Measurements from ENCODE around the gene SERPINA6.
"Not testable (repeated sequence)": the region's sequence is repeated elsewhere in the genome, so short reads cannot be mapped to it uniquely, and the experiment has no call there.

Gene SERPINA6

GRCh38 chr14:94355191-94355794 is 32.2 kb upstream of the SERPINA6 start:
- DNase-seq, result peak in 18 of 56 donors; percentile 5 to 55 (median 16)

- no peak for DNase-seq
Observed at GRCh38 chr14:94354638-94355185, 31.6 kb upstream of the SERPINA6 start.

GRCh38 chr14:94354190-94354589 is 31.1 kb upstream of the SERPINA6 start:
- DNase-seq, result not testable (repeated sequence)

- no peak for DNase-seq
Observed at GRCh38 chr14:94349276-94349675, 26.1 kb upstream of the SERPINA6 start.

- DNase-seq, result no peak
Observed at GRCh38 chr14:94348836-94349235, 25.7 kb upstream of the SERPINA6 start.

- no peak for DNase-seq
Observed at GRCh38 chr14:94346841-94347240, 23.7 kb upstream of the SERPINA6 start.

GRCh38 chr14:94346065-94346786 is 23.1 kb upstream of the SERPINA6 start:
- not testable (repeated sequence) for DNase-seq

GRCh38 chr14:94345344-94346064 is 22.4 kb upstream of the SERPINA6 start:
- no peak for DNase-seq

GRCh38 chr14:94344389-94344788 is 21.3 kb upstream of the SERPINA6 start:
- DNase-seq, result no peak

GRCh38 chr14:94343238-94344005 is 20.3 kb upstream of the SERPINA6 start:
- no peak for DNase-seq

GRCh38 chr14:94342334-94342934 is 19.3 kb upstream of the SERPINA6 start:
- peak in 36 of 56 donors; percentile 9 to 80 (median 36) for DNase-seq

- DNase-seq, result no peak
Observed at GRCh38 chr14:94341656-94342333, 18.7 kb upstream of the SERPINA6 start.

GRCh38 chr14:94340533-94340932 is 17.4 kb upstream of the SERPINA6 start:
- DNase-seq, result no peak

- DNase-seq, result no peak
Observed at GRCh38 chr14:94338023-94338422, 14.9 kb upstream of the SERPINA6 start.

GRCh38 chr14:94337274-94337673 is 14.1 kb upstream of the SERPINA6 start:
- DNase-seq, result no peak

- DNase-seq, result no peak
Observed at GRCh38 chr14:94334872-94335271, 11.7 kb upstream of the SERPINA6 start.

GRCh38 chr14:94332587-94332986 is 9.5 kb upstream of the SERPINA6 start:
- DNase-seq, result no peak

GRCh38 chr14:94332063-94332583 is 9.0 kb upstream of the SERPINA6 start:
- no peak for DNase-seq

- no peak for DNase-seq
Observed at GRCh38 chr14:94331462-94331861, 8.3 kb upstream of the SERPINA6 start.

- DNase-seq, result no peak
Observed at GRCh38 chr14:94330857-94331256, 7.7 kb upstream of the SERPINA6 start.
